K562 (cell line): ENCODE measurements around the gene DIO3.

ENCODE experiments used
- CREB1 ChIP-seq, 2 experiments: sonication (generic) in 1 of 2; formaldehyde crosslinking in 1 of 2; IDR thresholded peaks; 2 replicates each; pipeline versions ENCODE4 v1.6.1 to v1.8.0; 2012 to 2022; ENCODE audit warnings: inconsistent platforms in 1 of 2, mild to moderate bottlenecking in 1 of 2, missing genetic modification reagents in 1 of 2, moderate library complexity in 1 of 2
- CTCF ChIP-seq, 3 experiments: IDR thresholded peaks in 2 of 3; conservative IDR thresholded peaks in 1 of 3; 2 replicates each; pipeline ENCODE4 v1.5.1; 2011 to 2012; ENCODE audit warnings: low read length in 3 of 3, mild to moderate bottlenecking in 3 of 3, control low read depth in 2 of 3, improper control_type of control experiment in 1 of 3, inconsistent platforms in 1 of 3, low read depth in 1 of 3, mixed read lengths in 1 of 3, moderate library complexity in 1 of 3; ENCODE audit not compliant: insufficient read depth in 2 of 3
- FOXA1 ChIP-seq: fragments of 450-650 bp; IDR thresholded peaks from 2 replicates; pipeline ENCODE4 v1.6.1; 2016; ENCODE audit warnings: mild to moderate bottlenecking, borderline replicate concordance
- NFIC ChIP-seq: fragments of 450-650 bp; IDR thresholded peaks from 2 replicates; pipeline ENCODE4 v1.6.1; 2017; ENCODE audit warnings: mild to moderate bottlenecking, inconsistent platforms
- SMARCC2 ChIP-seq: fragments of 450-650 bp; IDR thresholded peaks from 2 replicates; pipeline ENCODE4 v1.6.1; 2017; ENCODE audit warnings: antibody characterized with exemption, moderate library complexity, mild to moderate bottlenecking, low read depth
- TBP ChIP-seq: optimal IDR thresholded peaks from 2 replicates; pipeline ENCODE3; 2011; ENCODE audit warnings: low read depth, low read length, improper control_type of control experiment
- THRAP3 ChIP-seq: fragments of 450-650 bp; IDR thresholded peaks from 2 replicates; pipeline ENCODE4 v1.6.1; 2016; ENCODE audit warnings: mild to moderate bottlenecking, inconsistent platforms, borderline replicate concordance
- ZNF316 ChIP-seq: fragments of 450-650 bp; IDR thresholded peaks from 2 replicates; pipeline ENCODE4 v1.6.1; 2016

GRCh38 chr14:101591582-101591981 is 30.3 kb downstream of the DIO3 start:
- TF ChIP-seq CREB1 (IDR thresholded peaks at IDR 0.05) (no peak), CREB1 (CRISPR knock-in tag; IDR thresholded peaks at IDR 0.05) (no peak), ZNF316 (no peak), NFIC (no peak), FOXA1 (no peak), CTCF (IDR thresholded peaks at IDR 0.05 in 2 of 3, conservative IDR thresholded peaks at IDR 0.05 in 1 of 3; ENCODE audit: insufficient read depth in 2 of 3, low read depth in 1 of 3, low read length in 3 of 3) (no peak), SMARCC2 (no peak), TBP (no peak), THRAP3 (no peak)
